Activated T-cell treated with anti-CD3 and anti-CD28 coated beads for 24 hours (primary cell): ENCODE data around the gene ZBTB37.
"Not testable (repeated sequence)": the region's sequence is repeated elsewhere in the genome, so short reads cannot be mapped to it uniquely, and the experiment has no call there.

Experiments used
- DNase-seq: peaks from one replicate; pipeline ENCODE4 v3.0.0-alpha.2; 2020; ENCODE audit warnings: low read depth

Gene ZBTB37

DNA sequence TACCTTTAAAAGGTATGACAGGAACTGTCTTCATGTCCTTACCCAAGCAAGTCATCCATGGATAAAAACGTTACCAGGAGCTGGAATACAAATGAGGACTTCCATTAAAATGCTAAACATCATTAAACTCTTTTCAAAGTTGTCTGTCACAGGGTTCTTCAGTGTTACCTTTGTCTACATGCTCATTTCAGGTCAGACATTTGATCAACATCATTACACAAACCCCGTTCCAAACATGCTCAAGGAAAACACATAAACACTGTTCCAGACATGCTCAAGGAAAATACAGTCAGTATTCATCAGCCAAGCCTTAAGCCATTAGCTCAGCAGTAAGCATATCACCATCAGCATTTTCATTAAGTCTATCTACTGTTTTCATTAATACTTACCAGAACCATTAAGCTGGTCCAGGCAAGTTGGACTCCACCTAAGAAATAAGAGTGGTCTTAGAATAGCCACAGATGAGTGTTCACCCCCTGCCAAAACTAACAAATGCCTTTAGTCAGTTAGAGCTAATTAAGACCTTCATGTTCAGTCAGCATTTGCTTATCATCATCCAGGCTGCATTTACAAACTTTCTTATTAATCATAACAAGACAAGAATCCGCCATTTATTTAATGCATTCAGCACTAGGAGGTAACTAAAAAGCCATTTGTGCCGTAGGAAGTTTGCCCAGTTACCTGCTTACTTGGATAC, 2.6 kb upstream of the ZBTB37 start:
- no peak for DNase-seq

DNA sequence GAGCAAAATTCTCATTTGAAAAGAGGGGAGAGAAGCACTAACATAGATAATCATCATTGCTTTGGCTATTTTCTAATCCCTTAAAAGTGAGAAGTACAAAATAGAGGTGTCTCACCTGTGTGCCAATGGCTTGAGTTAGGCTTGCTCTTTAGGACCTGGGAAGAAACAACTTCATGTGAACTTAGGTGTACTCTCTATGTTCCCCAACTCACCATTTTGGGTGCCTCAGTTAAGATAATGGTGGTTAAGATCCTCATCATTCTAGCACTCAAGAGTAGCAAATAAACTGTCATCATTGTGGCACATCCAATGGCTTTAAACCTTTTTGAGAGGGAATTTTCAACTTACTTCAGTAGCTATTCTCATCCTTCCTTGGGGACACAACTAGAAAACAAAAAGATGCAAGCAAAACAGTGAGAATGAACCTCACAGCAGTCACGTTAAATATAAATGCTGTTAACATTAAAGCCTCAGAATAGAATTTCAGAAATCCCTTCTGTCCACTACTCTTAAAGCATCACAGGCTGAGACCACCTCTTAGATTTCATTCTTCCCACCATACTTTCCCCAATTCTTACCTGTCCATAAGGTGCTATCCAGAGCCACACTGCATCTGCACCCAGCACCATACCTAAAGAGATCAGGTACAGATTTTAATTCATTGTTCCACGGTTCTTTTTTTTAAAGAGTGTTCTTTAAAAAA, 1.6 kb upstream of the ZBTB37 start:
- DNase-seq = no peak

DNA sequence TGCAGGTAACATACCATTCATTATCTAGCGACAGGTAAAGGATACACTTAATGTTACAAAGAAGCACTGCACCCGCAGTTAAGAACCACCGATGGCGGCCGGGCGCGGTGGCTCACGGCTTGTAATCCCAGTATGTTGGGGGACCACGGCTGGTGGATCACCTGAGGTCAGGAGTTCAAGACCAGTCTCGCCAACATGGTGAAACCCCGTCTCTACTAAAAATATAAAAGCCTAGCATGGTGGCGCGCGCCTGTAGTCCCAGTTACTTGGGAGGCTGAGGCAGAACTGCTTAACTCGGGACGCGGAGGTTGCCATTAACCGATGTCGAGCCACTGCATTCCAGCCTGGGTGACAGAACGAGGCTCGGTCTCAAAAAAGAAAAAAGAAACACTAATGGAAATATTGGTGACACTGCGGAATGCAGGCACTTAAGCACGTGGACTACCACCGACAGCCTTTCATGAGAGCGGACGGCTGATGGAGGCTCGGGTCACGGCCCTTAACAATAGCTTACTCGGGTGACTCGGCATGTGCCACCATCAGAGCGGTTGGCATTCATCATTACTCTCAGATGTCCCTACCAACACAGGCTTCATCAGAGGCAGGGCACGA, 933 bp upstream of the ZBTB37 start:
- DNase-seq = peak; percentile 26

GRCh38 chr1:173867753-173868265, 371 bp upstream of the ZBTB37 start, which contains the start of gene GAS5:
Gene GAS5 (minus strand): TSS chr1:173867989.
- DNase-seq = peak; percentile 100

DNA sequence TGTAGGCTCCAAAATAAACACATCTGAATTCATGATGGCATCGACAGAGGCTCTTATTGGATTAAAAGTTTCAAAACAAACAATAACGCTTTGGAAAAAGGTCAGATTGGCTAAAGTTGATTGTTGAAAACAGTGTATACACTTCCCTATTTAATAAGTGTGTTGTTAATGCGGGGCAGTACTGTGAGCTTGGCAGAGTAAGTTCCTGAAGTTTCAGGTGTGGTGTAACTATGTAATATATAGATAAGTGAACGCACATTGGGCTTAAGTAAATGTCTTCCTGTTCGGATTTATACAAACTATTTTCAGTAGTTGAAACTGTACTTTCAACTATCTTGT, 810 bp downstream of the ZBTB37 start:
- no peak for DNase-seq

GRCh38 chr1:173870252-173871075, 2.3 kb downstream of the ZBTB37 start:
- no peak for DNase-seq

DNA sequence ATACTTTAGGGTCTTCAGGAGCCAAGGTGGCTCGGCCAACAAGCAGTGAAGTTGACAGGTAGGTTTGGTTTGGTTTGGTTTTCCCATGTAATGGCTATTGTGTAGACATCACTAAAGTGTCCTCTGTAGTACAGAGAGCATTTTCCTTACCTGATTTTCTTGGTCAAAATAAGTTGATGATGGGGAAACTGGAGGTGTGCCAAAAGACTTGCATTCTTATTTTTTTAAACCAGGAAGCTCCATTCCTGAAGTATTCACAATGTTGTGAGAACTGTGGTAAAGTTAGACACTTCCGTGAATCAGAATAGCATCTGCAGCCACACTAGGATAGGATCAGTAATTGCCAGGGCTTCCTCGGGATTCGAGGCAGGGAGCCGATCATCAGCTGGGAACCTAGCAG, 2.9 kb downstream of the ZBTB37 start:
- no peak for DNase-seq

DNA sequence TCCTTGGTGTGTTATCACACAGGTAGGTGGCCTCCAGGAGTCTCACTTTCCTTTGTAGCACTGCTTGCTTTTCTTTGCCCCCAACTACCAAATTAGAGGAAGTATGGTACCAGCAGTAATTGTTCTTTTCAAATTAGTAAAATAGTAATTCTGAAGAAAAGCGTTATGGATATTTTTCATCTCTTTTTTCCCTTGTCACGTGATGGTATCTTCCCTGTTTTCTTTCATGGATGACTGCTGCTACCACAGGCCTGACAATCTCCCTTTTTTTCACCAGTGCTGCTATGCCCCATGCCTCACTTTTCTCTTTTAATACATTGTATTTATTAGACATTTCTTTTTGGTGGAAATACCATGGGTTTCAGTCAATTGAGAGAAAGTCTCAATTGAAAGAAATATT, 3.3 kb downstream of the ZBTB37 start:
- no peak for DNase-seq

DNA sequence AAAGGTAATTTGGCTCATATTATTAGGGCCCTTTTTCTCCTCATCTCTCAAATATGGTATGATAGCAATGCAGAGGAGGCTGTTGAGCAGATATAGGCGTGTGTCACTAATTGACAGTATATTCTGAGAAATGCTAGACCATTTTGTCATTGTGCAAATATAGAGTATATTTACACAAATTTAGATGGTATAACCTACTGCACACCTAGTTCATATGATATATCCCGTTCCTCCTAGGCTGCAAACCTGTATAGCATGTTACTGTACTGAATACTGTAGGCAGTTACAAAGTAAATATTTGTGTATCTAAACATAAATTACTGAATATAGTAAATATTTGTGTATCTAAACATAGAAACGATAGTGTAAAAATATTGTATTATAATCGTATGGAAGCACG, 8.6 kb downstream of the ZBTB37 start:
- no peak for DNase-seq

DNA sequence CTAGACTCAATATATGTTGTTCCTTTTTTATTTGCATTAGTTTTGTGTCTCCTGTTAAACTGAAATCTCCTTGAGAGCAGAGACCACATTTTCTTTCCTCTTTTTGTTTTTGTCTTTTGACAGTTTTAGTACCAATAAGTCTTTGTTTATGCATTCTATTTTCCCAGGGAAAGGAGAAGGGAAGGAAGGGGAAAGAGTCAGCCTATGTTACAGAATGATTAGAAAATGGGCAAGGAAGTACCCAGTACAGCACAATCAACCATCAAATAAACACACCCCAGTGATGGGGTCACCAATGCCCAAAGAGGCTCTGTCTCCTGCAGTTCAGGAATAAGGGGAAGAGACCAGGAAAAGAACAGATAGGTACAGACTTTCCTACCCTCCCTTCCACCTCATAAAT, 10.1 kb downstream of the ZBTB37 start:
- DNase-seq = no peak

- DNase-seq = not testable (repeated sequence)
Measured at GRCh38 chr1:173881117-173881516, 12.9 kb downstream of the ZBTB37 start.

GRCh38 chr1:173884701-173885100, 16.5 kb downstream of the ZBTB37 start:
- no peak for DNase-seq

DNA sequence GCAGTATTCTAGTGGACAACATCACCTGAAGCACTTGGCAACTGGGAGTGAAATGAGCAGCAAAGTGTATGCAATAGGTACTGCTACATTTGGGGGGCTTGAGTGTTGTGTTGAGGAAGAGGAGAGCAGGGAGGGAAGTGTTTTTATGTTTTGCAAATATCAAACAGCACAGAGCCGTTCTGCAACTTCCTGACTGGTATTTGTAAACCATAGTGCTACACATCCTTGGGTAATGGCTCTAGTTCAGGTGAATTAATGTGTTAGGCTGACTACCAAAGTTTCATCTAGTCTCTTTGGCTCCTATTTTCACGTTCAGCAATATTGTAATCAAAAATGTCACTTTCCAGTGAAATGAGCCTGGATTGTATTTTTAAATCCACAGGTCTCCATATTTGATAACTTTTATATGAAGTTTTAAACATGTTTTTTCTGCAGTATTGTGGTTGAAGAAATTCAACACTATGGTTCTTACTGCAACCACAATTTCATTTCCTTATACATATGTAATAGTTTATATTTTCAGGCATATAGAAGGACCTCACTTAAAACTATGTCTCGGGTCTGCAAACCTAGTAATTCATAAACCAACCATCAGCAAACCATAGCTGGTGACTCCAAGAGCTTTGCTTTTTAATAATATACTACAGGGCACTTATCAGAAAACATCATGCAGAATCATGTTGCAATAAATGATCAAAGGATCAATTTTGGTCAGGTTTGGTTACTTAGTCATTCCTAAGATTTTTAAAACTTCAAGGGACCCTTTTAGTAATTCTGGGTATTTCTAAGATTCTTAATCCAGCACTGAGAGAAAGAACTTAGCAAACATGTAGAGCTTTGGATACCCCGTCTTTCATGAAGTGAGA, 18.8 kb downstream of the ZBTB37 start:
- DNase-seq = no peak

- no peak for DNase-seq
Measured at GRCh38 chr1:173887627-173888026, 19.4 kb downstream of the ZBTB37 start.

- DNase-seq = no peak
Measured at GRCh38 chr1:173888749-173889148, 20.6 kb downstream of the ZBTB37 start.

GRCh38 chr1:173889885-173890284, 21.7 kb downstream of the ZBTB37 start:
- DNase-seq = no peak

DNA sequence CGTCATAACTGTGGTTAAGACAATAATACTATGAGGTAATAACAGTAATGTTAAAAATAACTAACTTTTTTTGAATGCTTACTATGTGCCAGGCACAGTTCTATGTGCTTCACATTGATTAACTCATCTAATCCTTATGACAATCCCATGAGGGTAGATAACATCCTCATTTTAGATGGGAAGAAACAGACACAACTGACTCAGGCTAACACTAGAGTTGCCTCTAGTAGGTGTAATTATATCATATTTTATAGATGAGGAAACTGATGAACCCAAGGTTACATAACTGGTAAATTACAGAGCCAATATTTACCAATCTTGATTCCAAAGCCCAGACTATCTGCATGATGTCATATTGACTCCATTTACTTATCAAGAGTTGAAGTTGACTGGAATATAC, 25.4 kb downstream of the ZBTB37 start:
- DNase-seq = no peak

DNA sequence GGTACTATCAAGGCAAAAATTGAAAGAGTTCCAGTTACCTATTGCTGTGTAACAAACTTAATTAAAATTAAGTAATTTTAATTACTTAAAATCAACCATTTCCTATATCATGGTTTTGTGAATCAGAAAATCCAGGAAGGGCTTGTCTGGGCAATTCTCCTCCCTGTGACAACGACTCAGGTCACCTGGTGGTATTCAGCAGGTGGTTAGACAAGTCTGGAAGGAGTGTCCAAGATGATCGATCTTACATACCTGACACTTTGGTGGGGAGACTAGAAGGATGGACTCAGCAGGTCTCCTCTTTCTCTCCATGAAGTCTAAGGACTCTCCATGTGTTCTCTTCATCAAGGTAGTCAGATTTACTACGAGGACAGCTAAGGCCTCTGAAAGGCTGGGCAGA, 26.0 kb downstream of the ZBTB37 start:
- no peak for DNase-seq

DNA sequence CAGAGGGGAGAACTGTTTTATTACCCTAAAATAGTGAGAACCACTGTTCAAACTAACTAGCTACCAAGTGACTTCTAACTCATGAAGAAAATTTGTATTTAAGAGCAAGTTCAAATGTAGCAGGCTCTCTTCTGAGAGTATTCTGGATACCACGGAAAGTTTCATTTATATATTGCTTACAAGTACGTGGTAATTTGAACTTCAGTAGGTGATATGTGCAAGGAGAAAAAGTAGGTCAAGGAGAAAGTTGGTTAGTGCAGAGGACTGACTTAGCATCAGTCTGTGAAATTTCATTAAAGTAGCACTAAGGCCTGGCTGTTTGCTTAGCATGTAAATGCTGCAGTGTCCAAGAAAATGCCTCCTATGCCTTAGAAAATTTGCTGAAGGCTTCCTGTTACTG, 32.2 kb downstream of the ZBTB37 start:
- no peak for DNase-seq

GRCh38 chr1:173900992-173901391, 32.8 kb downstream of the ZBTB37 start:
- DNase-seq = no peak

- DNase-seq = no peak
Measured at GRCh38 chr1:173903827-173904531, 35.8 kb downstream of the ZBTB37 start.
